HCT116 (cell line): ENCODE results near the gene LAMTOR1. TPM values are rescaled to one million over a fixed set of nuclear protein-coding genes. Genes with fewer than 3 reads are reported as not detected.

ENCODE experiments used
- ATAC-seq: fragments of 200-7000 bp; cut with Tn5 transposase; 2 replicates; pipeline ENCODE4 v1.9.1; 2020; ENCODE audit warnings: mild to moderate bottlenecking, moderate library complexity
- BruUV-seq: library from RNA; stranded (reverse); fragments of 400-500 nt; replicated peaks from 2 replicates; lab custom pipeline; 2021; lab: Mats Ljungman, UMichigan
- CTCF ChIA-PET: fragments of 300-600 bp; sonication (Branson Sonifier 250); formaldehyde crosslinking; loops from one replicate; lab custom pipeline; 2021; ENCODE audit warnings: antibody characterized with exemption; lab: Charles Lee
- POLR2A ChIA-PET: fragments of 300-600, 350-600 bp; sonication (Branson Sonifier 250); formaldehyde crosslinking; loops from one replicate; lab custom pipeline; 2021; ENCODE audit warnings: antibody characterized with exemption; lab: Charles Lee
- RAD21 ChIA-PET, 2 experiments: fragments of 300-600 bp; sonication (Branson Sonifier 250); formaldehyde crosslinking; loops; one replicate each; lab custom pipeline; 2023; ENCODE audit warnings: low total read pairs in 2 of 2; ENCODE audit not compliant: uncharacterized antibody in 2 of 2, unreplicated experiment in 2 of 2, low non-redundant PET in 1 of 2; lab: Charles Lee
- DNase-seq: peaks from one replicate; pipeline ENCODE4 v3.0.0-alpha.2; 2010; ENCODE audit warnings: low read depth, low spot score
- H2AFZ ChIP-seq: fragments of 200-600 bp; shearing (Covaris generic), sonication (generic); 2 replicates; pipeline ENCODE4 v1.6.1; 2017; ENCODE audit warnings: low read depth, mixed run types, mixed read lengths, antibody characterized with exemption, low read length; ENCODE audit not compliant: poor library complexity, severe bottlenecking
- H3K27ac ChIP-seq: 2 replicates; pipeline ENCODE4 v1.5.1; 2012; ENCODE audit warnings: low read depth, low read length
- H3K27me3 ChIP-seq: fragments of 200-600 bp; sonication (generic); 2 replicates; pipeline ENCODE4 v1.6.1; 2016; ENCODE audit warnings: mixed run types, low read length, mixed read lengths; ENCODE audit not compliant: insufficient read depth
- H3K36me3 ChIP-seq, 2 experiments: fragments of 200-500 bp in 1 of 2; fragments of 200-600 bp in 1 of 2; sonication (Bioruptor generic) in 1 of 2; sonication (generic) in 1 of 2; 2 replicates each; pipeline versions ENCODE4 v1.5.1 to v1.6.1; 2014 to 2016; ENCODE audit warnings: low read length in 2 of 2, inconsistent platforms in 1 of 2, mixed read lengths in 1 of 2, mixed run types in 1 of 2; ENCODE audit not compliant: insufficient read depth in 2 of 2, control insufficient read depth in 1 of 2
- H3K4me1 ChIP-seq, 2 experiments: fragments of 200-600 bp in 1 of 2; sonication (generic) in 1 of 2; 2 replicates each; pipeline versions ENCODE4 v1.5.1 to v1.6.1; 2012 to 2017; ENCODE audit warnings: low read length in 2 of 2, inconsistent platforms in 1 of 2, mild to moderate bottlenecking in 1 of 2, mixed read lengths in 1 of 2, mixed run types in 1 of 2, moderate library complexity in 1 of 2; ENCODE audit not compliant: insufficient read depth in 2 of 2, control insufficient read depth in 1 of 2
- H3K4me2 ChIP-seq: fragments of 200-600 bp; sonication (generic); 2 replicates; pipeline ENCODE4 v1.6.1; 2017; ENCODE audit warnings: mixed run types, low read length, mixed read lengths
- H3K4me3 ChIP-seq, 2 experiments: fragments of 200-600 bp in 1 of 2; sonication (generic) in 1 of 2; replicated peaks in 1 of 2; 2 replicates each; pipeline ENCODE4 v1.5.1; 2011 to 2016; ENCODE audit warnings: low read length in 2 of 2, control low read depth in 1 of 2, low read depth in 1 of 2, mild to moderate bottlenecking in 1 of 2, mixed read lengths in 1 of 2, mixed run types in 1 of 2
- H3K79me2 ChIP-seq: fragments of 200-600 bp; sonication (generic); 2 replicates; pipeline ENCODE4 v1.6.1; 2017; ENCODE audit warnings: mild to moderate bottlenecking, mixed run types, low read length, moderate library complexity, mixed read lengths; ENCODE audit not compliant: insufficient read depth
- H3K9ac ChIP-seq: fragments of 200-600 bp; sonication (generic); 2 replicates; pipeline ENCODE4 v1.6.1; 2016; ENCODE audit warnings: low read length, mixed read lengths
- H3K9me2 ChIP-seq: fragments of 200-600 bp; sonication (generic), shearing (Covaris generic); 2 replicates; pipeline ENCODE4 v1.6.1; 2017; ENCODE audit warnings: mixed run types, mild to moderate bottlenecking, moderate library complexity; ENCODE audit not compliant: insufficient read depth
- H3K9me3 ChIP-seq, 2 experiments: fragments of 200-500 bp in 1 of 2; fragments of 200-600 bp in 1 of 2; sonication (Bioruptor generic) in 1 of 2; sonication (generic) in 1 of 2; 2 replicates each; pipeline ENCODE4 v1.6.1; 2014 to 2017; ENCODE audit warnings: low read length in 2 of 2, mixed read lengths in 2 of 2, inconsistent platforms in 1 of 2, low read depth in 1 of 2, mild to moderate bottlenecking in 1 of 2, mixed run types in 1 of 2, moderate library complexity in 1 of 2; ENCODE audit not compliant: control insufficient read depth in 1 of 2, insufficient read depth in 1 of 2
- H4K20me1 ChIP-seq: fragments of 200-600 bp; sonication (generic), shearing (Covaris generic); 2 replicates; pipeline ENCODE4 v1.6.1; 2017; ENCODE audit warnings: mixed run types, mild to moderate bottlenecking, moderate library complexity; ENCODE audit not compliant: insufficient read depth
- CBX3 ChIP-seq: IDR thresholded peaks from 2 replicates; pipeline ENCODE4 v1.6.1; 2012; ENCODE audit warnings: low read depth
- CTCF ChIP-seq, 3 experiments: fragments of 200-600 bp in 1 of 3; sonication (generic) in 1 of 3; IDR thresholded peaks in 2 of 3; conservative IDR thresholded peaks in 1 of 3; 2 replicates each; pipeline ENCODE4 v1.5.1; 2012 to 2017; ENCODE audit warnings: low read depth in 2 of 3, low read length in 2 of 3, antibody characterized with exemption in 1 of 3, borderline replicate concordance in 1 of 3, control low read depth in 1 of 3, mild to moderate bottlenecking in 1 of 3, mixed read lengths in 1 of 3, mixed run types in 1 of 3, moderate library complexity in 1 of 3; ENCODE audit not compliant: insufficient read depth in 1 of 3
- EGR1 ChIP-seq: IDR thresholded peaks from 2 replicates; pipeline ENCODE4 v1.6.1; 2012; ENCODE audit warnings: low read depth
- ELF1 ChIP-seq: IDR thresholded peaks from 2 replicates; pipeline ENCODE4 v1.6.1; 2012; ENCODE audit warnings: low read depth, borderline replicate concordance
- EZH2 ChIP-seq: fragments of 200-600 bp; sonication (generic); IDR thresholded peaks from 2 replicates; pipeline ENCODE4 v1.6.1; 2017; ENCODE audit warnings: antibody characterized with exemption, mixed run types
- EZH2phosphoT487 ChIP-seq: fragments of 200-600 bp; IDR thresholded peaks from 2 replicates; pipeline ENCODE4 v1.6.1; 2018; ENCODE audit warnings: antibody characterized with exemption, borderline replicate concordance
- JUND ChIP-seq: IDR thresholded peaks from 2 replicates; pipeline ENCODE4 v1.6.1; 2012
- POLR2A ChIP-seq: IDR thresholded peaks from 2 replicates; pipeline ENCODE4 v1.7.0; 2011; ENCODE audit warnings: borderline replicate concordance; ENCODE audit not compliant: insufficient read depth, insufficient read length; ENCODE audit errors: extremely low read depth
- POLR2AphosphoS5 ChIP-seq: IDR thresholded peaks from 2 replicates; pipeline ENCODE4 v1.6.1; 2011; ENCODE audit warnings: mild to moderate bottlenecking, low read depth, low read length, moderate library complexity
- RAD21 ChIP-seq: IDR thresholded peaks from 2 replicates; pipeline ENCODE4 v1.6.1; 2012; ENCODE audit warnings: low read depth, mild to moderate bottlenecking
- SIN3A ChIP-seq: IDR thresholded peaks from 2 replicates; pipeline ENCODE4 v1.6.1; 2012; ENCODE audit warnings: low read depth
- SP1 ChIP-seq: IDR thresholded peaks from 2 replicates; pipeline ENCODE4 v1.6.1; 2012; ENCODE audit warnings: low read depth
- SRF ChIP-seq: IDR thresholded peaks from 2 replicates; pipeline ENCODE4 v1.6.1; 2012; ENCODE audit warnings: low read depth
- TCF7L2 ChIP-seq: IDR thresholded peaks from 2 replicates; pipeline ENCODE4 v1.7.0; 2011; ENCODE audit warnings: borderline replicate concordance, inconsistent platforms; ENCODE audit not compliant: insufficient read depth, insufficient read length; ENCODE audit errors: extremely low read depth
- ZBTB33 ChIP-seq: IDR thresholded peaks from 2 replicates; pipeline ENCODE4 v1.6.1; 2011; ENCODE audit warnings: mild to moderate bottlenecking, low read length, moderate library complexity; ENCODE audit not compliant: insufficient replicate concordance; ENCODE audit errors: extremely low read depth
- ZFX ChIP-seq: fragments of 450-650 bp; IDR thresholded peaks from 2 replicates; pipeline ENCODE4 v1.6.1; 2017
- ZNF274 ChIP-seq: fragments of 200-500 bp; sonication (Bioruptor generic); IDR thresholded peaks from 2 replicates; pipeline ENCODE4 v1.6.1; 2014; ENCODE audit warnings: mild to moderate bottlenecking, low read depth, low read length, inconsistent platforms
- intact Hi-C: fragments of 100-400 bp; cut with micrococcal nuclease; formaldehyde crosslinking; loops from 2 replicates; pipeline ENCODE4 v1.10.0; 2022
- total RNA-seq: library from RNA; stranded (reverse); gene quantifications from one replicate; pipeline ENCODE4 v1.2.1, GENCODE V29; 2021; ENCODE audit not compliant: unreplicated experiment
- TF ChIP-seq, protein P1 (sequence below): IDR thresholded peaks from 2 replicates; pipeline ENCODE4 v1.6.1; 2012
- TF ChIP-seq, protein P2 (sequence below): IDR thresholded peaks from 2 replicates; pipeline ENCODE4 v1.6.1; 2012; ENCODE audit warnings: low read depth

Gene LAMTOR1
- total RNA-seq, 1 experiment from 2014 or later = 63.9 TPM

GRCh38 chr11:72150882-72151281, 47.8 kb upstream of the LAMTOR1 start:
- no peak for ATAC-seq

More at GRCh38 chr11:72150882-72151281, 47.8 kb upstream of the LAMTOR1 start:
- no peaks in the 10 kb centered on the region for H3K9me2 ChIP-seq
- H3K9ac ChIP-seq = no peak overlapping the region
- H3K4me1 ChIP-seq = no peaks in the 10 kb centered on the region
- H3K27ac ChIP-seq = no peak overlapping the region
- H3K4me3 ChIP-seq = no peak overlapping the region
- H3K9me3 ChIP-seq = no peaks in the 10 kb centered on the region
- CTCF ChIA-PET = interaction anchor here (0.7 kb wide), 1 partner anchor 9 kb away, joined by 3 read pairs; no protein-coding TSS in a partner anchor
- H3K79me2 ChIP-seq = no peaks in the 10 kb centered on the region
- H3K27me3 ChIP-seq = no peaks in the 10 kb centered on the region
- no peak overlapping the region for H3K4me2 ChIP-seq
- H2AFZ ChIP-seq = no peak overlapping the region
- no peak for TF ChIP-seq EGR1
- TF ChIP-seq, protein P1, sequence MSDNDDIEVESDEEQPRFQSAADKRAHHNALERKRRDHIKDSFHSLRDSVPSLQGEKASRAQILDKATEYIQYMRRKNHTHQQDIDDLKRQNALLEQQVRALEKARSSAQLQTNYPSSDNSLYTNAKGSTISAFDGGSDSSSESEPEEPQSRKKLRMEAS = no peak
- TF ChIP-seq ZFX = no peak
- TF ChIP-seq RAD21 = no peak
- no peak for TF ChIP-seq EZH2
- no peak for TF ChIP-seq POLR2AphosphoS5
- no peak for TF ChIP-seq TCF7L2
- TF ChIP-seq, protein P2, sequence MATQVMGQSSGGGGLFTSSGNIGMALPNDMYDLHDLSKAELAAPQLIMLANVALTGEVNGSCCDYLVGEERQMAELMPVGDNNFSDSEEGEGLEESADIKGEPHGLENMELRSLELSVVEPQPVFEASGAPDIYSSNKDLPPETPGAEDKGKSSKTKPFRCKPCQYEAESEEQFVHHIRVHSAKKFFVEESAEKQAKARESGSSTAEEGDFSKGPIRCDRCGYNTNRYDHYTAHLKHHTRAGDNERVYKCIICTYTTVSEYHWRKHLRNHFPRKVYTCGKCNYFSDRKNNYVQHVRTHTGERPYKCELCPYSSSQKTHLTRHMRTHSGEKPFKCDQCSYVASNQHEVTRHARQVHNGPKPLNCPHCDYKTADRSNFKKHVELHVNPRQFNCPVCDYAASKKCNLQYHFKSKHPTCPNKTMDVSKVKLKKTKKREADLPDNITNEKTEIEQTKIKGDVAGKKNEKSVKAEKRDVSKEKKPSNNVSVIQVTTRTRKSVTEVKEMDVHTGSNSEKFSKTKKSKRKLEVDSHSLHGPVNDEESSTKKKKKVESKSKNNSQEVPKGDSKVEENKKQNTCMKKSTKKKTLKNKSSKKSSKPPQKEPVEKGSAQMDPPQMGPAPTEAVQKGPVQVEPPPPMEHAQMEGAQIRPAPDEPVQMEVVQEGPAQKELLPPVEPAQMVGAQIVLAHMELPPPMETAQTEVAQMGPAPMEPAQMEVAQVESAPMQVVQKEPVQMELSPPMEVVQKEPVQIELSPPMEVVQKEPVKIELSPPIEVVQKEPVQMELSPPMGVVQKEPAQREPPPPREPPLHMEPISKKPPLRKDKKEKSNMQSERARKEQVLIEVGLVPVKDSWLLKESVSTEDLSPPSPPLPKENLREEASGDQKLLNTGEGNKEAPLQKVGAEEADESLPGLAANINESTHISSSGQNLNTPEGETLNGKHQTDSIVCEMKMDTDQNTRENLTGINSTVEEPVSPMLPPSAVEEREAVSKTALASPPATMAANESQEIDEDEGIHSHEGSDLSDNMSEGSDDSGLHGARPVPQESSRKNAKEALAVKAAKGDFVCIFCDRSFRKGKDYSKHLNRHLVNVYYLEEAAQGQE = no peak
- no peak for TF ChIP-seq ELF1
- no peak for TF ChIP-seq EZH2phosphoT487
- TF ChIP-seq SP1 = no peak
- TF ChIP-seq JUND = no peak
- no peak for TF ChIP-seq CBX3
- TF ChIP-seq POLR2A = no peak
- no peak for TF ChIP-seq SIN3A
- no peak for TF ChIP-seq SRF
- TF ChIP-seq ZBTB33 = no peak
- no peak for TF ChIP-seq CTCF (IDR thresholded peaks at IDR 0.05 in 2 of 3, conservative IDR thresholded peaks at IDR 0.05 in 1 of 3; ENCODE audit: borderline replicate concordance in 1 of 3, insufficient read depth in 1 of 3, low read depth in 2 of 3, low read length in 2 of 3)
- no peak for TF ChIP-seq ZNF274
- TF ChIP-seq, all 23 proteins: peak for 0
- BruUV-seq = no TSS peak
- RAD21 ChIA-PET = no interaction called here
- no peaks in the 10 kb centered on the region for H4K20me1 ChIP-seq
- intact Hi-C loops = no loop called here
- POLR2A ChIA-PET = no interaction called here
- no peaks in the 10 kb centered on the region for H3K36me3 ChIP-seq
- DNase-seq = no peak
